BLaER1 treated with 17β-estradiol and CSF1 and Interleukin-3, amounts not matched to agents 10 nM and 100 nM (cell line): Measurements from ENCODE around the gene NLGN1.

Source experiments
- H3K27ac ChIP-seq, 11 experiments: shearing (Covaris generic); formaldehyde crosslinking; 2 replicates each; pipeline ENCODE4 v1.8.1; 2022
- H3K27me3 ChIP-seq, 11 experiments: shearing (Covaris generic); formaldehyde crosslinking; 2 replicates each; pipeline ENCODE4 v1.8.1; 2022
- H3K36me3 ChIP-seq, 11 experiments: shearing (Covaris generic); formaldehyde crosslinking; 2 replicates each; pipeline ENCODE4 v1.8.1; 2022
- H3K4me1 ChIP-seq, 10 experiments: shearing (Covaris generic); formaldehyde crosslinking; 2 replicates each; pipeline ENCODE4 v1.8.1; 2022
- H3K4me2 ChIP-seq, 11 experiments: shearing (Covaris generic); formaldehyde crosslinking; 2 replicates each; pipeline ENCODE4 v1.8.1; 2022
- H3K4me3 ChIP-seq, 10 experiments: shearing (Covaris generic); formaldehyde crosslinking; 2 replicates each; pipeline ENCODE4 v1.8.1; 2022
- H3K9ac ChIP-seq, 11 experiments: shearing (Covaris generic); formaldehyde crosslinking; 2 replicates each; pipeline ENCODE4 v1.8.1; 2022
- H3K9me3 ChIP-seq, 11 experiments: shearing (Covaris generic); formaldehyde crosslinking; replicated peaks in 1 of 11; 2 replicates each; pipeline ENCODE4 v1.8.1; 2022
- H4K20me1 ChIP-seq, 11 experiments: shearing (Covaris generic); formaldehyde crosslinking; 2 replicates each; pipeline ENCODE4 v1.8.1; 2022
- Cebpa-rat ChIP-seq, 11 experiments: shearing (Covaris generic); IDR thresholded peaks; 2 replicates each; pipeline ENCODE4 v1.8.1; 2022

The NLGN1 gene

GRCh38 chr3:174083706-174084105, 686.2 kb downstream of the NLGN1 start:
- H3K4me2 ChIP-seq: no peak overlapping the region
- no peaks in the 10 kb centered on the region for H4K20me1 ChIP-seq
- no peak overlapping the region for H3K4me3 ChIP-seq
- no peak overlapping the region for H3K27ac ChIP-seq
- no peaks in the 10 kb centered on the region for H3K4me1 ChIP-seq
- no peak overlapping the region for H3K9ac ChIP-seq
- H3K27me3 ChIP-seq: no peaks in the 10 kb centered on the region
- no peaks in the 10 kb centered on the region for H3K9me3 ChIP-seq
- H3K36me3 ChIP-seq: no peaks in the 10 kb centered on the region
- TF ChIP-seq Cebpa-rat (IDR thresholded peaks at IDR 0.05): no peak

DNA sequence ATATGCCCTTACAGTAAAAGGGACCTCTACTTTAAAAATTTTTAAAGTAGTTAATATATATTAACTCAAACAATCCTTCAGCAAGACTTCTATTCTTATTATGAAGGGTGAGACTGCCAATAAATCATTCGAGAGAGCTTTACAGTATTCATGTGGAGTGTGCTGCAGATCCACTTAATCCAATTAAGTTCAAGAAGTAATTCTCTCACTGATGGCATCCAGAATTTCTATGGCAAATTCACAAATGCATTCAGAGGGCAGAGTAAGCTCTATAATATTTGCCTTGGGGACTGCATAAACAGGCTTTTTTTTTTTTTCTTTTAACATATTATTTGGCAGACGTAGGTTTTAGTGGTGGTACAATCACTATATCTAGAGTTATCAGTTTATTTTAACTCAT, 692.0 kb downstream of the NLGN1 start:
- TF ChIP-seq Cebpa-rat (IDR thresholded peaks at IDR 0.05): no peak

GRCh38 chr3:174094669-174095068, 697.1 kb downstream of the NLGN1 start:
- H3K4me2 ChIP-seq: no peak overlapping the region
- H3K27me3 ChIP-seq: no peaks in the 10 kb centered on the region
- H3K4me3 ChIP-seq: no peak overlapping the region
- no peaks in the 10 kb centered on the region for H3K4me1 ChIP-seq
- no peak for TF ChIP-seq Cebpa-rat (IDR thresholded peaks at IDR 0.05)
- H3K36me3 ChIP-seq: no peaks in the 10 kb centered on the region
- H3K9me3 ChIP-seq: no peaks in the 10 kb centered on the region
- H3K9ac ChIP-seq: no peak overlapping the region
- H3K27ac ChIP-seq: no peak overlapping the region
- no peaks in the 10 kb centered on the region for H4K20me1 ChIP-seq

More for the DNA sequence above, 692.0 kb downstream of the NLGN1 start:
- Histone ChIP-seq H3K4me1 (no peaks in the 10 kb centered on the region), H3K36me3 (no peaks in the 10 kb centered on the region), H3K9me3 (no peaks in the 10 kb centered on the region), H3K27me3 (no peaks in the 10 kb centered on the region), H4K20me1 (no peaks in the 10 kb centered on the region), H3K4me2 (no peak overlapping the region), H3K4me3 (no peak overlapping the region), H3K27ac (no peak overlapping the region), H3K9ac (no peak overlapping the region)

GRCh38 chr3:174097686-174098085, 700.1 kb downstream of the NLGN1 start:
- no peak overlapping the region for H3K4me2 ChIP-seq
- H3K9ac ChIP-seq: no peak overlapping the region
- no peak overlapping the region for H3K4me3 ChIP-seq
- H3K36me3 ChIP-seq: no peaks in the 10 kb centered on the region
- TF ChIP-seq Cebpa-rat (IDR thresholded peaks at IDR 0.05): no peak
- H3K27me3 ChIP-seq: no peaks in the 10 kb centered on the region
- no peaks in the 10 kb centered on the region for H3K9me3 ChIP-seq
- no peak overlapping the region for H3K27ac ChIP-seq
- H4K20me1 ChIP-seq: no peaks in the 10 kb centered on the region
- H3K4me1 ChIP-seq: no peaks in the 10 kb centered on the region

DNA sequence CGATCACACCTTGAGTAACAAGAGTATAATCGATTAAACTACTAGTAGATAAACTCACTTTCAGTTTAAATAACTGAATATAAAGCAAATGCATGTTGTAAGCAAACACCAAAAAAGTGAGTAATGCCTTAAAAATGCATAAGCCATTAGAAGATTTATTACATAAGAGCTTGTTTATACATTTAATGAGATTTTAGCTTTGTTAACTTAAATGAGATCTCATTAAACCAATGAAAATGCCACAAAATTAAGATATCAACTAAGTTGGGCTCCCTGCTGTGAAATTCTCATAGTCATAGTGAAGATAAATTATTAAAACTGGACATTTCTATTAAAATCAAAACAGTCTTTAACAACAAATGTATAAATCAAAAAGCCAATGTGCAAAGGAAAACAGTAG, 701.2 kb downstream of the NLGN1 start:
- Histone ChIP-seq H3K4me2 (no peak overlapping the region), H3K36me3 (no peaks in the 10 kb centered on the region)

GRCh38 chr3:174099724-174100123, 702.2 kb downstream of the NLGN1 start:
- H3K4me2 ChIP-seq: no peak overlapping the region

More for the DNA sequence above, 701.2 kb downstream of the NLGN1 start:
- H3K9ac ChIP-seq: no peak overlapping the region
- no peaks in the 10 kb centered on the region for H3K9me3 ChIP-seq
- no peak for TF ChIP-seq Cebpa-rat (IDR thresholded peaks at IDR 0.05)
- H3K4me1 ChIP-seq: no peaks in the 10 kb centered on the region
- H4K20me1 ChIP-seq: no peaks in the 10 kb centered on the region
- no peak overlapping the region for H3K27ac ChIP-seq
- H3K4me3 ChIP-seq: no peak overlapping the region
- no peaks in the 10 kb centered on the region for H3K27me3 ChIP-seq

GRCh38 chr3:174100744-174101143, 703.2 kb downstream of the NLGN1 start:
- no peaks in the 10 kb centered on the region for H3K4me1 ChIP-seq
- H3K9me3 ChIP-seq: no peaks in the 10 kb centered on the region
- no peak overlapping the region for H3K4me2 ChIP-seq
- H4K20me1 ChIP-seq: no peaks in the 10 kb centered on the region
- no peak overlapping the region for H3K27ac ChIP-seq
- TF ChIP-seq Cebpa-rat (IDR thresholded peaks at IDR 0.05): no peak
- no peaks in the 10 kb centered on the region for H3K27me3 ChIP-seq
- no peak overlapping the region for H3K9ac ChIP-seq
- H3K36me3 ChIP-seq: no peaks in the 10 kb centered on the region
- H3K4me3 ChIP-seq: no peak overlapping the region

More at GRCh38 chr3:174099724-174100123, 702.2 kb downstream of the NLGN1 start:
- Histone ChIP-seq H3K27me3 (no peaks in the 10 kb centered on the region), H3K9me3 (no peaks in the 10 kb centered on the region), H3K27ac (no peak overlapping the region), H3K9ac (no peak overlapping the region), H3K4me1 (no peaks in the 10 kb centered on the region), H3K4me3 (no peak overlapping the region), H3K36me3 (no peaks in the 10 kb centered on the region), H4K20me1 (no peaks in the 10 kb centered on the region)
- TF ChIP-seq Cebpa-rat (IDR thresholded peaks at IDR 0.05): no peak

- TF ChIP-seq Cebpa-rat (IDR thresholded peaks at IDR 0.05): no peak
- no peaks in the 10 kb centered on the region for H3K4me1 ChIP-seq
- no peak overlapping the region for H3K4me3 ChIP-seq
- H3K36me3 ChIP-seq: no peaks in the 10 kb centered on the region
- H3K27me3 ChIP-seq: no peaks in the 10 kb centered on the region
- H3K9ac ChIP-seq: no peak overlapping the region
- no peaks in the 10 kb centered on the region for H4K20me1 ChIP-seq
- H3K4me2 ChIP-seq: no peak overlapping the region
- no peaks in the 10 kb centered on the region for H3K9me3 ChIP-seq
- H3K27ac ChIP-seq: no peak overlapping the region
Measured at GRCh38 chr3:174101244-174101643, 703.7 kb downstream of the NLGN1 start.

DNA sequence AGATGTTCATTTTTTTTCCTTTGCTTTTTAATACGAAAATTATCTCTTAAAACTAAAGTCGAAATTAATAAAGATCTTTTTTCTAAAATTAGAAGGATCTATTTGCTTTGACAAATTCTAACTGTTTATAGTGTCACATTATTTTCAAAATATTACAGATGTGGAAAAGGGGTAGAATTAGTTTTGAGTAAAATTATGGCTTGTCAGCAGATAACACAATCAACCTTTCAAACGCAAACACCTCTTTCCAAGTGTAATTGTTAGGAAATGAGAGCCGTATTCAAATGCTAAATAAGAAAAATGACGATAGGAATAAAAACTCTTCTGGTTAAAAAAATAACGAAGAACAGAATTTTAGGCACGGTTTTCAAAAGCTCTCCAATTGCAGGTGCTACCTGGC, 704.7 kb downstream of the NLGN1 start:
- TF ChIP-seq Cebpa-rat (IDR thresholded peaks at IDR 0.05): no peak
- H3K27ac ChIP-seq: no peak overlapping the region
- H3K9me3 ChIP-seq: no peaks in the 10 kb centered on the region
- no peak overlapping the region for H3K4me2 ChIP-seq
- no peaks in the 10 kb centered on the region for H3K4me1 ChIP-seq
- no peak overlapping the region for H3K4me3 ChIP-seq
- H3K36me3 ChIP-seq: no peaks in the 10 kb centered on the region
- no peaks in the 10 kb centered on the region for H3K27me3 ChIP-seq
- no peaks in the 10 kb centered on the region for H4K20me1 ChIP-seq
- no peak overlapping the region for H3K9ac ChIP-seq

GRCh38 chr3:174102866-174103265, 705.3 kb downstream of the NLGN1 start:
- Histone ChIP-seq H3K4me2 (no peak overlapping the region), H4K20me1 (no peaks in the 10 kb centered on the region), H3K9me3 (no peaks in the 10 kb centered on the region), H3K9ac (no peak overlapping the region), H3K4me1 (no peaks in the 10 kb centered on the region), H3K27ac (no peak overlapping the region), H3K36me3 (no peaks in the 10 kb centered on the region), H3K27me3 (no peaks in the 10 kb centered on the region), H3K4me3 (no peak overlapping the region)
- no peak for TF ChIP-seq Cebpa-rat (IDR thresholded peaks at IDR 0.05)

DNA sequence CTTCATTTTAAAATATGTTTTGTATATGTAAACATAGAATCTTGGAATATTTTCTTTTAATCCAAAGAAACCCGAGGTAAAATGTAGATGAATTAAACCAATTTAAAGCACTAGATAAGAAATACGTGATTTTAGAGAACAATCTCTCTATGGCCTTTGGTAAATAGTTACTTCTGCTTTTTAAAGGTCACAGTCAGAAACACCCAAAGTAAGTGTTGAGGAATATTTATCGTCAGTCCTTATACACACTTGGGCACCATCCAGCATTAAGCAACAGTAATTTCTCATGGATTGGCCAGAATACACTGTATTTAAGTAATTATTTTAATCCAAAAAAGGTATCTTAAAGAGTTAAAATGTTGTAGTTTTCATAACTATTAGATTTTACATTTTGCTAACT, 713.2 kb downstream of the NLGN1 start:
- Histone ChIP-seq H3K27ac (no peak overlapping the region), H3K9me3 (no peaks in the 10 kb centered on the region), H3K36me3 (no peaks in the 10 kb centered on the region), H3K4me1 (no peaks in the 10 kb centered on the region), H3K4me3 (no peak overlapping the region), H3K27me3 (no peaks in the 10 kb centered on the region), H4K20me1 (no peaks in the 10 kb centered on the region), H3K4me2 (peak overlapping the region in 1 of 11 experiments; percentile 8; a peak in 2 of 22 replicates), H3K9ac (no peak overlapping the region)
- TF ChIP-seq Cebpa-rat (IDR thresholded peaks at IDR 0.05): no peak
